ENCODE data around the gene CCDC187. TPM values are rescaled to one million over a fixed set of nuclear protein-coding genes. Genes with fewer than 3 reads are reported as not detected.

Gene CCDC187
- total RNA-seq, 2 experiments from 2014 or later = 0.05 TPM; not detected in 1

DNA sequence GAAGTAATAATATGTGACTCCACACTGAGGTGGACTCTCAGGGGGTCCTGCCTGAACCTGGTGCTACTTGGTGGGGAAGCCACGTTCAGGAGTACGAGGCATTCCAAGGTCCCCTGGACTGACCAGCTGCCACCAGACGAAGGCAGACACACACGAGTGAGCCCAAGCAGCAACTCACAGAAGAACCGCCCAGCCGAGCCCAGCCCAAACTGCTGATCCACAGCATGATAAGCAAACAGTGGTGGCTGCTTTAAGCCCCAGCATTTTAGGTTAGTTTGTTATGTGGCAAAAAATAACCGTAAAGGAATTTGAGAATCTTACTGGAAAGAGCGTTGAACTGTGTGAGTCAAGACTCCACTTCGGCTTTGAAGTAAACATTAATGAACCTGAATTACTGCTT, 90.2 kb downstream of the CCDC187 start:
- intact Hi-C loops (cut with DNase I, micrococcal nuclease) = no loop called here
- H3K27ac Mint-ChIP-seq = no peak overlapping the region

DNA sequence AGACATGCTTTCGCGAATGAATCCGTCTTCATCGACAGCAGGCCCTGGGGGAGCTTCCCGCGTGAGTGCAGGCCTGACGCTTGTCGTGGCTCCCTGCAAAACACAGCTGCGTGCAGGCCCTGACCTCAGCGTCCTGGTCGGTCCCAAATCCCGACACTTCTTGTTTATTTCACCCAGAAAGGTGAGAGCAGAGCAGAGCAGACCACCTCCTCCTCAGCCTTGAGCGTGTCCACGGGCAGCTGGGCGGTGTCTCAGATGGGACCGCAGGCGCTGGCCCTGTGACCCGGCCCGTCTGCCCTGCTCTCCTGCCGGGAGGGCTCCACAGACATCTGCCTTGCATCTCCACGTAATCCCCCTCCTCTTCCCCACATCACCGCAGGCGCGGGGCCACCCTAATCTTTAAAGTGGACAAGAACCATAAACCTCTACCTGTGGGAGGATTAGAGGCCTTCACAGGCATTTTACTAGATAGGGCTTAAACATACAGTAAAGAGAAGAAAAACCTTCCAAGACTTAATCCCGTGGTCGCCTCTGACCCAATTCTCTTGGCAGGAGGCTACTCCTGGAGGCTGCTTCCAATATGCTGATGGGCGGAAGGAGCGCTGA, 91.4 kb downstream of the CCDC187 start:
- intact Hi-C loops (cut with DNase I, micrococcal nuclease) = no loop called here
- Mint-ChIP-seq H3K36me3 (ENCODE audit: low read depth) (peaks cover 45% of the 10 kb centered on the region), H3K9me3 (ENCODE audit: low read depth) (no peaks in the 10 kb centered on the region), H3K4me1 (no peaks in the 10 kb centered on the region), H3K27ac (no peak overlapping the region), H3K27me3 (no peaks in the 10 kb centered on the region), H3K4me3 (no peak overlapping the region)
- CTCF ChIA-PET = no interaction called here
- POLR2A ChIA-PET = no interaction called here
- no peak for DNase-seq
- no peak for ATAC-seq

More for the DNA sequence above, 90.2 kb downstream of the CCDC187 start:
- DNase-seq = no peak
- no peak for ATAC-seq
- Mint-ChIP-seq H3K4me3 (no peak overlapping the region), H3K36me3 (ENCODE audit: low read depth) (peaks cover 45% of the 10 kb centered on the region), H3K27me3 (no peaks in the 10 kb centered on the region), H3K9me3 (ENCODE audit: low read depth) (no peaks in the 10 kb centered on the region), H3K4me1 (no peaks in the 10 kb centered on the region)
- CTCF ChIA-PET = no interaction called here
- POLR2A ChIA-PET = no interaction called here

GRCh38 chr9:136211441-136212344, 92.2 kb downstream of the CCDC187 start:
- H3K4me1 Mint-ChIP-seq = no peaks in the 10 kb centered on the region
- intact Hi-C loops (cut with DNase I, micrococcal nuclease) = no loop called here
- H3K36me3 Mint-ChIP-seq (ENCODE audit: low read depth) = peaks cover 45% of the 10 kb centered on the region
- ChIA-PET CTCF (no interaction called here), POLR2A (no interaction called here)
- DNase-seq (no peak), ATAC-seq (no peak)
- no peak overlapping the region for H3K27ac Mint-ChIP-seq
- H3K4me3 Mint-ChIP-seq = no peak overlapping the region
- H3K9me3 Mint-ChIP-seq (ENCODE audit: low read depth) = no peaks in the 10 kb centered on the region
- no peaks in the 10 kb centered on the region for H3K27me3 Mint-ChIP-seq

GRCh38 chr9:136211006-136211405, 92.9 kb downstream of the CCDC187 start:
- ChIA-PET CTCF (no interaction called here), POLR2A (no interaction called here)
- no peaks in the 10 kb centered on the region for H3K4me1 Mint-ChIP-seq
- H3K27ac Mint-ChIP-seq = no peak overlapping the region
- H3K27me3 Mint-ChIP-seq = no peaks in the 10 kb centered on the region
- no peak for DNase-seq
- peaks cover 42% of the 10 kb centered on the region for H3K36me3 Mint-ChIP-seq (ENCODE audit: low read depth)
- ATAC-seq = no peak
- H3K9me3 Mint-ChIP-seq (ENCODE audit: low read depth) = no peaks in the 10 kb centered on the region
- H3K4me3 Mint-ChIP-seq = no peak overlapping the region
- intact Hi-C loops (cut with DNase I, micrococcal nuclease) = no loop called here

- no peaks in the 10 kb centered on the region for H3K4me1 Mint-ChIP-seq
- intact Hi-C loops (cut with DNase I, micrococcal nuclease) = no loop called here
- no peaks in the 10 kb centered on the region for H3K27me3 Mint-ChIP-seq
- ChIA-PET POLR2A (no interaction called here), CTCF (no interaction called here)
- no peak overlapping the region for H3K27ac Mint-ChIP-seq
- DNase-seq (no peak), ATAC-seq (no peak)
- no peaks in the 10 kb centered on the region for H3K9me3 Mint-ChIP-seq (ENCODE audit: low read depth)
- peaks cover 35% of the 10 kb centered on the region for H3K36me3 Mint-ChIP-seq (ENCODE audit: low read depth)
- no peak overlapping the region for H3K4me3 Mint-ChIP-seq
Observed at GRCh38 chr9:136210276-136210675, 93.6 kb downstream of the CCDC187 start.

DNA sequence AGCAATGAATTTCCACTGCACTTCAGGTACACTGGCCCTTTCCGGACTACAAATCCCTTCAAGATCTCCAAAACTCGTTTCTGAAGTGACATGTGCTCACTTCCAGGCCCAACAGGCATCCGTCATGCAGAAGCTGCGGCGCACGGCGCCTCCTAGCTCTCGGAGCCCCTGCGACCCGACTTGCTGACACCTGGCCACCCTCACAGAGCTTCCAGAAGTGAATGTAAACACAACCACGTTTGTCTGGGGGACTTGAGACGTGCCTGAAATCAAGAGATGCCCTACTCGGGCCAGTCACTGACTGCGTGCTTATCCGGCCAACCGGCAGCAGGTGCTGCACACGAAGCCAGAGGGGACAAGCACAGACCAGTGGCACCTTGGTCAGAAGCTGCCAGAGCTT, 94.1 kb downstream of the CCDC187 start:
- H3K9me3 Mint-ChIP-seq (ENCODE audit: low read depth) = no peaks in the 10 kb centered on the region
- ChIA-PET CTCF (no interaction called here), POLR2A (no interaction called here)
- no peaks in the 10 kb centered on the region for H3K27me3 Mint-ChIP-seq
- no peak overlapping the region for H3K27ac Mint-ChIP-seq
- no peaks in the 10 kb centered on the region for H3K4me1 Mint-ChIP-seq
- H3K36me3 Mint-ChIP-seq (ENCODE audit: low read depth) = peaks cover 30% of the 10 kb centered on the region
- intact Hi-C loops (cut with DNase I, micrococcal nuclease) = no loop called here
- no peak for DNase-seq
- H3K4me3 Mint-ChIP-seq = no peak overlapping the region
- ATAC-seq = no peak

DNA sequence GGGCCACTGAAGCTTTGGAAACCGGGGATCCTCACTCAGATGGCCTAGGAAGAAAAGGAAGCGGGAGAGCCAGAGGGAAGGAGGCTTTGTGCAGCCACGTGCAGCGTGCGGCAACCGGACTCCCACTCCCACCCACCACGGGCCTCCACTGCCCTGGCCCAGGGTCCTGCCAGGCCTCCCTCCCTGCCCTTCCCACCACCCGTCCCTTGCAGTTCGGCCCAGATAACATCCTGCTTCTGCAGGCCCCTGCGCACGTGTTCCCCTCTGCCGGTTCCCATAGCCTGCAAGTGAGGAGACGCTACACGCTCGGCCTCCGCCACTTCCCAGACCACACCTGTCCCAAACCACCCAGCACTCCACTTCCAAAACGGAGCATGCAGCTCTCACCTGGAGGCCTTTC, 94.7 kb downstream of the CCDC187 start:
- Mint-ChIP-seq H3K36me3 (ENCODE audit: low read depth) (peaks cover 25% of the 10 kb centered on the region), H3K27me3 (peaks cover 2% of the 10 kb centered on the region), H3K9me3 (ENCODE audit: low read depth) (no peaks in the 10 kb centered on the region), H3K4me3 (no peak overlapping the region), H3K27ac (no peak overlapping the region), H3K4me1 (no peaks in the 10 kb centered on the region)
- ATAC-seq (no peak), DNase-seq (no peak)
- ChIA-PET POLR2A (no interaction called here), CTCF (no interaction called here)
- intact Hi-C loops (cut with DNase I, micrococcal nuclease) = no loop called here

DNA sequence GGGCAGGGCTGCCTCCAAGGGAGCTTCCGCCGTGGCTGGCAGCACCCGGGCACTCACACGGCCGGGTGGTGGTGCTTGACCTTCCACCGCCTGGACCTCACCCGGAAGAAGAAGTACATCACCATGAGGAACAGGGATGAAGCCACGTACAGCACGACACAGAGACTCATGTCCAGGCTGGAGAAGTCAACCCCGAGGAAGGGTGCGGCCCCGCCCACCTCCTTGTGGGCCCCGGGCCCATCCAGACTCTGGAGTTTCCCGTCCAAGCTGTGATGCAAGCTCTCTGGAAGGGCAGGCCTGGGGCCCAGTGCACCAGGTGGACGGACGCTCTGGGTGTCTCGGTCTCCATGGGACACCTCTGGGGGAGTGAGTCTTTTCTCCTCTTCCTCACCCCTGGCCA, 95.2 kb downstream of the CCDC187 start:
- DNase-seq (no peak), ATAC-seq (no peak)
- peaks cover 19% of the 10 kb centered on the region for H3K36me3 Mint-ChIP-seq (ENCODE audit: low read depth)
- H3K27me3 Mint-ChIP-seq = peaks cover 6% of the 10 kb centered on the region
- ChIA-PET POLR2A (no interaction called here), CTCF (no interaction called here)
- H3K9me3 Mint-ChIP-seq (ENCODE audit: low read depth) = no peaks in the 10 kb centered on the region
- no peak overlapping the region for H3K4me3 Mint-ChIP-seq
- H3K4me1 Mint-ChIP-seq = no peaks in the 10 kb centered on the region
- intact Hi-C loops (cut with DNase I, micrococcal nuclease) = no loop called here
- H3K27ac Mint-ChIP-seq = no peak overlapping the region

- no peaks in the 10 kb centered on the region for H3K4me1 Mint-ChIP-seq
- no peak overlapping the region for H3K4me3 Mint-ChIP-seq
- ATAC-seq (no peak), DNase-seq (no peak)
- no peak overlapping the region for H3K27ac Mint-ChIP-seq
- peaks cover 10% of the 10 kb centered on the region for H3K36me3 Mint-ChIP-seq (ENCODE audit: low read depth)
- H3K27me3 Mint-ChIP-seq = peaks cover 12% of the 10 kb centered on the region
- intact Hi-C loops (cut with DNase I, micrococcal nuclease) = no loop called here
- ChIA-PET POLR2A (no interaction called here), CTCF (no interaction called here)
- no peaks in the 10 kb centered on the region for H3K9me3 Mint-ChIP-seq (ENCODE audit: low read depth)
Observed at GRCh38 chr9:136207616-136208015, 96.3 kb downstream of the CCDC187 start.

- POLR2A ChIA-PET = no interaction called here
- intact Hi-C loops (cut with DNase I, micrococcal nuclease) = no loop called here
- no peak overlapping the region for H3K27ac Mint-ChIP-seq
- peaks cover 6% of the 10 kb centered on the region for H3K36me3 Mint-ChIP-seq (ENCODE audit: low read depth)
- no peak for ATAC-seq
- no peaks in the 10 kb centered on the region for H3K4me1 Mint-ChIP-seq
- CTCF ChIA-PET = no interaction called here
- no peak for DNase-seq
- H3K4me3 Mint-ChIP-seq = no peak overlapping the region
- peaks cover 12% of the 10 kb centered on the region for H3K27me3 Mint-ChIP-seq
- no peaks in the 10 kb centered on the region for H3K9me3 Mint-ChIP-seq (ENCODE audit: low read depth)
Observed at GRCh38 chr9:136206602-136207275, 97.2 kb downstream of the CCDC187 start.

DNA sequence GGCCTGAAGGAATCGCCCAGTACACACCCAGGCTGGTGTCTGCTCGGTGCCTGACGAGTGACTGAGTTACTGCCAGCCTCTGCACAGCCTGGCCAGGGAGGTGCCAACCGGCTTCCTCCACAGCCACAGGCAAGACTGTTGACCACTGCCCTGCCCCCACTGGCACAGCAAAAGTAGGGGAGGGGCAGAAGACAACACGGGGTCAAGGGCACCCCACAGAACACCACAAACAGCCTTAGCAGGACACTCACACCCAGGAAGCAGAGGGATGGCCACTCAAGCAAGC, 98.2 kb downstream of the CCDC187 start:
- Mint-ChIP-seq H3K27ac (no peak overlapping the region), H3K27me3 (peaks cover 17% of the 10 kb centered on the region), H3K4me3 (no peak overlapping the region), H3K36me3 (ENCODE audit: low read depth) (peaks cover 4% of the 10 kb centered on the region), H3K9me3 (ENCODE audit: low read depth) (no peaks in the 10 kb centered on the region), H3K4me1 (no peaks in the 10 kb centered on the region)
- intact Hi-C loops (cut with DNase I, micrococcal nuclease) = no loop called here
- POLR2A ChIA-PET = no interaction called here
- DNase-seq (no peak), ATAC-seq (no peak)
- CTCF ChIA-PET = no interaction called here
